Activated CD8-positive, alpha-beta T cell treated with anti-CD3 and anti-CD28 coated beads, Interleukin-2, amount 10 ng/mL, durations not matched to agents 7 days and 5 days (primary cell): Measurements from ENCODE around the gene LCN2. TPM values are rescaled to one million over a fixed set of nuclear protein-coding genes. Genes with fewer than 3 reads are reported as not detected.
A peak's percentile ranks its signal among the peaks of the same experiment; 100 is the strongest.

Experiments
- ATAC-seq: fragments of 150-1000 bp; cut with Tn5 transposase; one replicate; pipeline ENCODE4 v1.10.0; 2021; ENCODE audit warnings: moderate library complexity
- CTCF ChIA-PET: fragments of 350-600 bp; sonication (Branson Sonifier 250); formaldehyde crosslinking; loops from one replicate; lab custom pipeline; 2021; ENCODE audit warnings: antibody characterized with exemption; lab: Charles Lee
- POLR2A ChIA-PET: fragments of 350-600 bp; sonication (Branson Sonifier 250); formaldehyde crosslinking; loops from one replicate; lab custom pipeline; 2021; ENCODE audit warnings: antibody characterized with exemption; lab: Charles Lee
- DNase-seq: peaks from one replicate; pipeline ENCODE4 v3.0.0-alpha.2; 2020
- H3K27ac Mint-ChIP-seq: one replicate; pipeline ENCODE4 v1.8.0; 2021; ENCODE audit warnings: mild to moderate bottlenecking, mixed read lengths
- H3K27me3 Mint-ChIP-seq: one replicate; pipeline ENCODE4 v1.8.0; 2021; ENCODE audit warnings: low read depth, mixed read lengths
- H3K36me3 Mint-ChIP-seq: one replicate; pipeline ENCODE4 v1.8.0; 2021; ENCODE audit warnings: low read depth, mixed read lengths
- H3K4me1 Mint-ChIP-seq: one replicate; pipeline ENCODE4 v1.8.0; 2021; ENCODE audit warnings: low read depth, mixed read lengths
- H3K4me3 Mint-ChIP-seq: one replicate; pipeline ENCODE4 v1.8.0; 2021; ENCODE audit warnings: mild to moderate bottlenecking, mixed read lengths
- H3K9me3 Mint-ChIP-seq: one replicate; pipeline ENCODE4 v1.8.0; 2022; ENCODE audit warnings: mixed read lengths; ENCODE audit not compliant: insufficient read depth
- total RNA-seq, 2 experiments: library from RNA; stranded (reverse); gene quantifications; one replicate each; pipeline ENCODE4 v1.2.3, GENCODE V29; 2021

LCN2 gene
- total RNA-seq, 2 experiments from 2014 or later, result not detected

DNA sequence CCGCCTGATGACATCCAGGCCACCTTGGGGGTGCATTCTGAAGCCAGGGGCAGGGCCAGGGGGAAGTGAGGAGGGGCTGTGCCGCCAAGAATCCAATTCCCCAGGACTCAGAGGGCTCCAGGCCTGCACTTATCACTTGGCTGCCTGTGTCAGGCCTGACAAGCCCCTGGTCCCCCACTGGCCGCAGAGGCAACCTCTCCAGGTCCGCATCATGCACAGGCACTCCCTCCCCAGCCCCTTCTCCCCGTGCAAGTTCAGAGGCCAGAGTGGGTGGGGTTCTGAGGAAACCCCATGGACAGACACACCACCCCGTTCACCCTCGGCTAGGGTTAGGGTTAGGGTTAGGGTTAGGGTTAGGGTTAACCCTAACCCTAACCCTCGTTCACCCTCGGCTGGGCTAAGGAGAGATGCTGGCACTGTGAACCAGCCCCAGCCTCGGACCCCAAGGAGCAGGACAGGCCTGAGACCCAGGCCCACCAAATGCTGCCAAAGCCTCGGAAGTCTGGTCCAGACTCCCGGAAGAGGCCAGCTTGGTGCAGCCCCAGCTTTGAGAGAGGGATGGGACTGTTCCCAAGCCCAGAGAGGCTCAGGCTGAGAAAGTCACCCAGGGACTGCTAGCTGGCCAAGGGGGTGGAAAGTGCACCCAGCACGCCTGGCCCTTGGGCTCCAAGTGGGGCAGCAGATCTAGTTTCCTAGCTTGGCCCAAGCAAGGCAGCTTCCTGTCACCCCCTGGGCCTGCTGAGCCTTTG is 4.9 kb downstream of the LCN2 start:
- CTCF ChIA-PET, result no interaction called here

DNA sequence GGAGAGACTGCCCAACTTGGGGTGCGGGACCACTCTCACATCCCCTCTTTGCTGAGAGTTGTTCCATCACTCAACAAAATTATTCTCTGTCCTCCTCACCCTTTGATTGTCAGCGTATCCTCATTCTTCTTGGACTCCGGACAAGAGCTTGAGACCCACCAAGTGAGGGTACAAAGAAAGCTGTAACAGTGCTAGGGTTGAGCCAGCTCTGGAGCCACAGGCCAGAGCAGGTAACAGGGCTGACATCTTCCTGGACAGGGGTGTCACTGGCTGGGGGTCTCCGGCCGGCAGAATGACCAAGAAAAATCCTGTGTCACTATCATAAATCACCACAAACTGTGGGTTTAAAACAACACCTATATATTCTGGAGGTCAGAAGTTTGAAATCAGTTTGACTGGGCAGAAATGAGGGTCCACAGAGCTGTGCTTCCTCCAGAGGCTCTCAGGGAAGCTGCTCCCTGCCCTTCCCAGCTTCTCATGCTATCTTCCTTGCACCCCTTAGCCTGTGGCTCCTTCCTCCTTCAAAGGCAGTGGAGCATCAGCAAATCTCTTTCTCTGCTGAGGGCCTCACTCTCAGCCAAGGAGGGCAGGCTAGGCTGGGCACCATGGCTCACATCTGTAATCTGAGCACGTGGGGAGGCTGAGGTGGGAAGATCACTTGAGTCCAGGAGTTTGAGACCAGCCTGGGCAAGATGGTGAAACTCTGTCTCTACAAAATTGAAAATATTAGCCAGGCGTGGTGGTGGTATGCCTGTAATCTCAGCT is 6.7 kb downstream of the LCN2 start:
- H3K27ac Mint-ChIP-seq, result no peak overlapping the region
- ChIA-PET POLR2A (interaction anchor here (0.6 to 1.2 kb wide), 4 partner anchors 14 to 1426 kb away, joined by 3 to 4 read pairs (median 3); no protein-coding TSS in a partner anchor), CTCF (interaction anchor here (0.7 to 1.5 kb wide), 3 partner anchors 38 to 185 kb away, joined by 3 to 4 read pairs (median 3); no protein-coding TSS in a partner anchor)
- ATAC-seq (no peak), DNase-seq (no peak)
- no peaks in the 10 kb centered on the region for H3K27me3 Mint-ChIP-seq
- no peaks in the 10 kb centered on the region for H3K36me3 Mint-ChIP-seq
- H3K9me3 Mint-ChIP-seq, result no peaks in the 10 kb centered on the region
- peaks cover 9% of the 10 kb centered on the region for H3K4me1 Mint-ChIP-seq
- no peak overlapping the region for H3K4me3 Mint-ChIP-seq

More for the DNA sequence above, 4.9 kb downstream of the LCN2 start:
- ATAC-seq, result no peak
- H3K9me3 Mint-ChIP-seq, result no peaks in the 10 kb centered on the region
- no peak overlapping the region for H3K4me3 Mint-ChIP-seq
- no peaks in the 10 kb centered on the region for H3K27me3 Mint-ChIP-seq
- POLR2A ChIA-PET, result no interaction called here
- DNase-seq, result no peak
- H3K27ac Mint-ChIP-seq, result no peak overlapping the region
- H3K36me3 Mint-ChIP-seq, result no peaks in the 10 kb centered on the region
- peaks cover under 1% of the 10 kb centered on the region for H3K4me1 Mint-ChIP-seq

DNA sequence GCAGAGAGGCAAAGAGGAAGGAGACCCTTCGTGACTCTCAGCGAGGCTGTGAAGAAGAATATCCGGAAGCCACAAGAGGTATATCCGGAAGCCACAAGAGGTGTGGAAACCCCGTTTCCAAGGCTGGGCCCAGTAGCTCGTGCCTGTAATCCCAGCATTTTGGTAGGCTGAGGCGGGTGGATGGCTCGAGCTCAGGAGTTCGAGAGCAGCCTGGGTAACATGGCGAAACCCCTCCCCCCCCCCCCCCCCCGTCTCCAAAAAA is 10.2 kb downstream of the LCN2 start:
- Mint-ChIP-seq H3K27me3 (no peaks in the 10 kb centered on the region), H3K4me1 (peaks cover 21% of the 10 kb centered on the region), H3K9me3 (no peaks in the 10 kb centered on the region), H3K36me3 (peaks cover 11% of the 10 kb centered on the region), H3K27ac (peak overlapping the region; percentile 87), H3K4me3 (peak overlapping the region; percentile 81)
- ChIA-PET POLR2A (interaction anchor here (0.8 to 2.1 kb wide), 3 partner anchors 17 to 94 kb away, joined by 3 to 8 read pairs (median 5); no protein-coding TSS in a partner anchor), CTCF (interaction anchor here (0.7 to 1.7 kb wide), 6 partner anchors 9 to 216 kb away, joined by 3 to 5 read pairs (median 4); no protein-coding TSS in a partner anchor)
- peak; percentile 47 for ATAC-seq
- DNase-seq, result peak; percentile 70

DNA sequence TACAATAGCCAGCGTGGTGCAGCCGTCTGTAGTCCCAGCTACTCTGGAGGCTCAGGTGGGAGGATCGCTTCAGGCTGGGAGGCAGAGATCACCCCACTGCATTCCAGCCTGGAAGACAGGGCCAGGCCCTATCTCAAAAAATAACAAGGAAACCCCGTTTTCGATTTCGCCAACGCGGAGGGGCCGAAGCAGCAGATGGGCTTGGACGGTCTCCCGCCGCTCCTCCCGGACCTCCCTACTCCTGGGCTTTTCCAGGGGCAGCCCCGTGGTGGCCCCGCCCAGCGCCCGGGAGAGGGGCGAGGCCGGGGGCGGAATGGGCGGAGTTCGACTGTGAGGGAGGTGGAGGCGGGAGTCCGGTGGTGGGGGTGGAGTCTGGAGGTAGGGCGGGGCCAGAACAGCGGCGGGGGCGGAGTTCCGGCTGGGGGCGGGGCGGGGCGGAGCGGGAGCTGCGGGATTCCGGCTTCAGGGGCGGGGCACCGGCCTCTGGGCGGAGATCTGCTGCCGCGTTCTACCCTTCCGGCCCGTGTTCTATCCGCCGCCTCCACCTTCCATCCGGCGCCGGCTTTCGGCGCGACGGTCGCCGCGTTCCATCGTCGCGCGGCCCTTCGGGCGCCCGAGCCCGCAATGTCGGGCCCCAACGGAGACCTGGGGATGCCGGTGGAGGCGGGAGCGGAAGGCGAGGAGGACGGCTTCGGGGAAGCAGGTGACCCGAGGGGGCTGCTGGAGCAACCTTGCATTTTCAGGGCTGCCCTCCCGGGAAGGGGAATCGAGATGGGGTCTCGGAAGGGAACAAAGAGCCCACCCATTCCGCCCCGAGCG is 10.7 kb downstream of the LCN2 start, which contains the start of gene BBLN:
BBLN (plus strand) TSS at position 482 of the 819 bp plus-strand sequence; CDS start at position 625, 143 bp downstream.
- peak; percentile 91 for ATAC-seq
- H3K9me3 Mint-ChIP-seq, result no peaks in the 10 kb centered on the region
- peaks cover 21% of the 10 kb centered on the region for H3K4me1 Mint-ChIP-seq
- peak within 1 kb of the TSS; percentile 87 for H3K27ac Mint-ChIP-seq
- peaks cover 13% of the 10 kb centered on the region for H3K36me3 Mint-ChIP-seq
- no peaks in the 10 kb centered on the region for H3K27me3 Mint-ChIP-seq
- peak within 1 kb of the TSS; percentile 81 for H3K4me3 Mint-ChIP-seq
- POLR2A ChIA-PET, result interaction anchor here (0.8 to 2.1 kb wide), 4 partner anchors 9 to 93 kb away, joined by 3 to 8 read pairs (median 4); no protein-coding TSS in a partner anchor
- CTCF ChIA-PET, result interaction anchor here (0.7 to 1.7 kb wide), 7 partner anchors 9 to 216 kb away, joined by 3 to 5 read pairs (median 4); no protein-coding TSS in a partner anchor
- peak; percentile 95 for DNase-seq

DNA sequence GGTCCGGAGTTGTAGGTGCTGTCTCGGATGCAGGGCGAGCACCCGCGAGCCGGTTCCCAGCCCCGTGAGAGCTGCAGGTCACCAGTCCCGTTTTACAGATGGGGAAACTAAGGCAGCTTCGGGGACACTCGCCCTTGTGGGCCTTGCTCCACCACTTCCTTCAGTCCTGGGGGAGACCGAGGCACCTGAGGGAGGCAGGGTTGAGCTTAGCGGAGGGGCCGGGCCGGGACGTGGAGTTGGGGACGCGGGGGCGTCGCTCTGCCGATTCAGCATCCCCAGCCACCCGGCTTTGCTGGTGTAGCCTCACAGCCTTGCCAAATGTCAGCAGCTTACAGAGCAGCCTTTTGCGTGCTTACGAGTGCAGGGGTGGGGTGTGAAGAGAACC is 11.3 kb downstream of the LCN2 start:
- Mint-ChIP-seq H3K4me3 (peak overlapping the region; percentile 81), H3K27me3 (no peaks in the 10 kb centered on the region), H3K27ac (peak overlapping the region; percentile 83), H3K9me3 (no peaks in the 10 kb centered on the region), H3K36me3 (peaks cover 13% of the 10 kb centered on the region), H3K4me1 (peaks cover 21% of the 10 kb centered on the region)
- DNase-seq (peak; percentile 55), ATAC-seq (peak; percentile 33)
- POLR2A ChIA-PET, result interaction anchor here (0.9 to 2.1 kb wide), 3 partner anchors 9 to 32 kb away, joined by 3 to 8 read pairs (median 6); partner anchors contain the start of gene CIZ1
- CTCF ChIA-PET, result interaction anchor here (0.5 to 1.7 kb wide), 4 partner anchors 10 to 281 kb away, joined by 3 to 4 read pairs (median 4); no protein-coding TSS in a partner anchor

DNA sequence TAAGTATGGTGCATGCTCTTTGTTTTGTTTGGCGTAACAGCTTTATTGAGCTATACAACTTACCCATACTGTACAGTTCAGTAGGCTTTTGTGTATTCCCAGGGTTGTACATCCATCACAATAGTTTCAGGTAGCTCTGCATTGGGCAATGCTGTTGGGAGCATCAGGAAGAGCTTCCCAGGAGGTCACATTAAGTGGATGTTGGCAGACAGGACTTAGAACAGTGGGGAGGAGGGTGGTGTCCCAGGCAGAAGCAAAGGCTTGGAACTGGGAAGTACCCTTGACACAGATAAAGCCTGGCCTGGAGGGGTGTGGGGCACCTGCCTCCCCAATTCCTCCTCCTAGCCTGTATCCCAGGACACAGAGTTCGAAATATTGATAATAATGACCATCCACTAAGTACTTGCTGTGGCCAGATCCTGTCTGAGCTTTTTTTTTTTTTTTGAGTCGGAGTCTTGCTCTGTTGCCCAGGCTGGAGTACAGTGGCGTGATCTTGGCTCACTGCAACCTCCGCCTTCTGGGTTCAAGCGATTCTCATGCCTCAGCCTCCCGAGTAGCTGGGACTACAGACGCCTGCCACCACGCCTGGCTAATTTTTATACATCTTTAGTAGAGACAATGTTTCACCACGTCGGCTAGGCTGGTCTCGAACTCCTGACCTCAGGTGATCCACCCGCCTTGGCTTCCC is 12.1 kb downstream of the LCN2 start:
- H3K36me3 Mint-ChIP-seq, result peaks cover 18% of the 10 kb centered on the region
- H3K9me3 Mint-ChIP-seq, result no peaks in the 10 kb centered on the region
- H3K27ac Mint-ChIP-seq, result peak overlapping the region; percentile 83
- peak overlapping the region; percentile 81 for H3K4me3 Mint-ChIP-seq
- ATAC-seq (no peak), DNase-seq (no peak)
- no peaks in the 10 kb centered on the region for H3K27me3 Mint-ChIP-seq
- ChIA-PET POLR2A (interaction anchor here (0.9 to 2.1 kb wide), 4 partner anchors 8 to 278 kb away, joined by 3 to 8 read pairs (median 4); partner anchors contain the start of gene CIZ1), CTCF (interaction anchor here (0.5 to 1.4 kb wide), 3 partner anchors 11 to 280 kb away, joined by 3 to 4 read pairs (median 4); no protein-coding TSS in a partner anchor)
- H3K4me1 Mint-ChIP-seq, result peaks cover 21% of the 10 kb centered on the region

DNA sequence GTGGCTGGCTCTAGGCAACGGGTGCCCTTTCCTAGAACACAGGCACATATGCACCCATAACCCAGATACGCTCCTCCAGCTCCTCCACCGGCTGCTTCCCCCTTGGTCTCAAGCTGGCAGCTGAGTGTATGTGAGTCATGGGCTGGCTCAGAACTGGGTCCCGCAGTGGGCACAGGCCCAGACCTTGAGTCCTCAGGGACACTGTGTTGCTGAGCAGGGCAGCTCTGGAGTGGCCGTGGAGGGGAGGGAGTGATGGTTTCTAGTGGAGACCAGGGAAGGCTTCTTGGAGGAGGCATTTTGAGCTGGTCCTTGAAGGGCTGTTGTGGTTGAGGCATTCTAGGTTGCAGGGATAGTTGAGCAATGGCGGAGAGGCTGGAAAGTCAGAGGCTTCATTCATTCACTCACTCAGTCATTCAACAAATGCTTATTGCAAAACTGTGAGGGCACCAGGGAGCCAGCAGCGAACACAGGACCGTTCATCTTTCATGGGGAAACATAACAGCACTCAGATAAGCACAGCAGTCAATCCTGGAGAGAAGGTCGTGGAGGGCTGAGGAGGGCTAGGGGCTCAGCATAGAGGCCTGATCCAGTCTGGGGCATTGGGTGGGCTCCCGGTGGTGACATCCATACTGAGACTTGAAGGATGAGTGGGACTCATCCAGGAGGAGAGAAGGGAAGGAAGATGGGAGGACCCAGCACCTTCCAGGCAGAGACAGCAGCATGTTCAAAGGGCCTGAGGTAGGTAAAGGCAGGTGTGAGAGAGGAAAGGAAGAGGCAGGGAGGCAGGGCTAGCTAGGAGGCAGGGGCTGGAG is 13.2 kb downstream of the LCN2 start:
- H3K27me3 Mint-ChIP-seq, result no peaks in the 10 kb centered on the region
- H3K27ac Mint-ChIP-seq, result peak overlapping the region; percentile 8
- DNase-seq, result no peak
- peaks cover 25% of the 10 kb centered on the region for H3K36me3 Mint-ChIP-seq
- ATAC-seq, result no peak
- ChIA-PET POLR2A (interaction anchor here (0.9 kb wide), 1 partner anchor 276 kb away, joined by 3 read pairs; no protein-coding TSS in a partner anchor), CTCF (no interaction called here)
- peaks cover 21% of the 10 kb centered on the region for H3K4me1 Mint-ChIP-seq
- no peaks in the 10 kb centered on the region for H3K9me3 Mint-ChIP-seq
- peak overlapping the region; percentile 81 for H3K4me3 Mint-ChIP-seq

DNA sequence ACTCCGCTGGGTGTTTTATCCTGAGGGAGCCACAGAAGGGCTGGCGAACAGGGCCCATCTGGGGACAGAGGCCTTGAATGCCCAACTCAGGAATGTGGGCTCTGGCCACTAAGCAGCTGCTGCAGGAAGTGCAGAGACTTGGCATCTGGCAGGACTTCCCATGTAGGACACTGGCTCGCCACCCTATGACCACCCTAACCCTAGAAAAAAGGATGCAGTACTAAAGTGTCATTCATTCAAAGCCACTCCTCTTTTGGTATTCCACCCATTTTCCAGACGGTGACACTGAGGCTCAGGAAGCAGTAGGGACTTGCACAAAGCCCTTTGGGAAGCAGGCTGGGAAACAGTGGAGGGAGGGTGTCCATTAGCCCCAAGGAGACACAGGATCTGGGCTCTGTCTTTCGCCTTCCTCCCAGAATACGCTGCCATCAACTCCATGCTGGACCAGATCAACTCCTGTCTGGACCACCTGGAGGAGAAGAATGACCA is 13.8 kb downstream of the LCN2 start:
- Mint-ChIP-seq H3K4me3 (no peak overlapping the region), H3K36me3 (peaks cover 29% of the 10 kb centered on the region), H3K27ac (no peak overlapping the region), H3K4me1 (peaks cover 21% of the 10 kb centered on the region), H3K27me3 (no peaks in the 10 kb centered on the region), H3K9me3 (no peaks in the 10 kb centered on the region)
- no peak for DNase-seq
- ChIA-PET POLR2A (no interaction called here), CTCF (no interaction called here)
- no peak for ATAC-seq

DNA sequence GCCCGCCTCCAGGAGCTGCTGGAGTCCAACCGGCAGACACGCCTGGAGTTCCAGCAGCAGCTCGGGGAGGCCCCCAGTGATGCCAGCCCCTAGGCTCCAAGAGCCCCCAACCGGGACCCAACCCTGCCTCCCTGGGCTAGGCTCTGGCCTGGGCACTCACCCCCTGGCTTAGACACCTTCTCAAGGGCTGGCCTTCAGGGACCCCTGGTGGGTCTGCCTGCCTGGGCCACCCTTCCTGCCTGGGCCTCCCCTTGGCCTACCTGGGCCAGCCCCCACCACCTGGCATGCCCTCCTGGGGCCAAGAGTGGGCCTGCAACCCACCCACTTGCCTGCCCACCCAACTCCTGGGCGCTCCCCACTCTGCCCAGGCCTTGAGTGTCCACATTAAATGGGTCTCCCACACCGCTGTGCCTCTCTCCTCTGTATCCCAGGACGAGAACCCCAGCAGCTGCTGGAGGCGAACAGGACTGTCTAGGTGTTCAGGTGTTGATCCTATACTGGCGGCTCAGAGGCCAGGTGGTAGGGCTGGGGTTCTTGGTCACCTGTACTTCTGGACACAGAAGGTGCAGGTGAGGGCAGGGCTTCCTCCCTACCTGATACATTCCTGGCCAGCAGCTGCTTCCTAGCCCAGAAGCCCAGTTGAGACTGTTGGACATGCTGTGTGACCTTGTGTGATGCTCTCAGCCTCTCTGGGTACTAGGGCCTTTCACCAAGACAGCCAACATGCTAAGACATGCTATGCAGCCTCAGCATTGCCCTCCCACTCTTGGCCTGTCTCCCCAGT is 14.5 kb downstream of the LCN2 start:
- CTCF ChIA-PET, result no interaction called here
- Mint-ChIP-seq H3K27me3 (no peaks in the 10 kb centered on the region), H3K9me3 (no peaks in the 10 kb centered on the region), H3K4me3 (no peak overlapping the region), H3K4me1 (peaks cover 21% of the 10 kb centered on the region), H3K27ac (peak overlapping the region; percentile 41), H3K36me3 (peaks cover 32% of the 10 kb centered on the region)
- DNase-seq (no peak), ATAC-seq (no peak)
- POLR2A ChIA-PET, result no interaction called here
